ENCODE data around the gene PHF12. TPM values are rescaled to one million over a fixed set of nuclear protein-coding genes. Genes with fewer than 3 reads are reported as not detected.
A peak's percentile ranks its signal among the peaks of the same experiment; 100 is the strongest.

Gene PHF12
- total RNA-seq, 2 experiments from 2014 or later = 52.8 to 56.7 TPM

DNA sequence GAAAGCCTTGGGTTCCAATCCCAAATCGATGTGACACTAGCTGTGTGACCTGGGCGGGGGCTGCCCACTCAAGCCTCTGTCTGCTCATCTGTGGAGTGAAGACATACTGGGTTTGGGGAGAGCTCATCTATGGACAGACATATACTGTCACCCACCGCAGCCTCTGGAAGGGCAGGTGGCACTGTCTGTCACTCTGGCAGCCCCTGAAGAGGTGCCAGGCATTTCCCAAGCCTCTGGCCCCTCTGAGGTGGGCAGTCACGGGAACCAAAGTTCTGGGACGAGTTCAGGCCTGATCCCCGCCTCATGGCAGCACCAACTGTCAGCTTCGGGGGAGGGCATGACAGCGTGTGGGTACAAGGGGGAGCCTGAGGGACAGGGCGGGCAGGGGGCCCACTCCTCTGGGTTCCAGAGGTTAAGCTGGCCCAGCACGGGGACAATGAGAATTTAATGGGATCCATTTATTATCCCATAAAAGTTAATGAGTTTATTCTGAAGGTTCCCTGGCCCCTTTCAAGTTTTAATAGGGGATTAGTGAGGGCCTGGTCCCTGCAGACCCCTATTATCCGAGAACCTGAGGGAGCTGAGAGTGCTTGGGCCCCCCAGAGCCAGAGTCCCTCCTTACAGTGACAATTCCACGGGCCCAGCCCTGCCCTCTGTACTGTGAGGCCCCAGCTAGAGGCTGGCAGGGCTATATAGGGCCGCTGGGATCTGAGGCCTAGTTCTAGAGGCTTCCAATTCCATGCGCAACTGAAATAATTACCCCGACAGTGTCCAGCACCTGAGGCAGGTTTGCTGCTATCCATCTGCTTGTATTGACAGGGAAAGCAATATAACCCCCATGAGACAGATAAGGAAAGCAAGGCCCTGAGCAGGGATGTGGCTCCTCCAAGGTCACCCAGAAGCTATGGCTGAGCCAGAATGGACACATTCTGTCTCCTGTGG lies 35.7 kb upstream of the PHF12 start:
- Mint-ChIP-seq H3K27ac (no peak overlapping the region), H3K27me3 (ENCODE audit: low read depth) (no peaks in the 10 kb centered on the region), H3K4me3 (no peak overlapping the region), H3K4me1 (ENCODE audit: low read depth) (peaks cover 20% of the 10 kb centered on the region), H3K36me3 (ENCODE audit: low read depth) (no peaks in the 10 kb centered on the region), H3K9me3 (peaks cover 2% of the 10 kb centered on the region)
- CTCF ChIA-PET = interaction anchor here (0.9 to 1.0 kb wide), 2 partner anchors 21 to 130 kb away, joined by 3 read pairs; no protein-coding TSS in a partner anchor
- no peak for DNase-seq
- intact Hi-C loops (cut with micrococcal nuclease) = no loop called here

DNA sequence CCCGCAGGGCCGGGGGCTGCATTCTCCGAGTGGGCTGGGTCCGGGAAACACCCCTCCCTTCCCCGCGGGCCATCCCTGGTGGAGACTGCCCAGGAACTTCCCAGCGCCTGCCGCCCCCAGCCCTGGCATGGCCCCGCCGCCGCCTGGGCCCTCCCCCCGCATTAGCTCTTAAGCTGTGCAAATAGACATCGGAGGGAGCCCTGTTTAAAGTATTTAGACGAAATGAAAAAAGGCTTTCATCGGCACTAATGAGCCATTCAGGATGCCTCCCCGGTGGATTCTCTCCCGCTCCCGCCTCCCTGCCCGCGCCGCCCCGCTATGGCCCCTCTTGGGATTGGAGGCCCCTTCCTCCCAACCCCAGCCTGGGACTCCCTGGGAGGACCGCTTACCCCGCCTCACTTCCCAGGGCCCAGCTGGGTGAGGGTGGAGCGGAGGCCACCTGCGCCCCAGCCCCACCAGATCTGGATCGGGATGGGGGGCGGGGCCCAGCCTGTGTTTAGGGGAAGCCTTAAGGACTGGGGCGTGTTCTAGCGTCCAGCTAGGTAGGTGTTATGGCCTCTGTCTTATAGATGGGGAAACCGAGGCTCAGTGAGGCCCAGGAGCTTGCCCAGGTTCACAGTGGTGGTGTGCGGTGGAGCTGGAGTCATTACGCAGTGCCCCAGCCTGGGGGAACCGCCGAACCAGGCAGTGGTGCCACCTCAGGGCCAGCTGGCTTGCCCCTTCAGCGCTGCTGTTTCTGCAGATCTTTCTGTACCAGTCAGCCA lies 34.8 kb upstream of the PHF12 start:
- intact Hi-C loops (cut with micrococcal nuclease) = no loop called here
- CTCF ChIA-PET = interaction anchor here (1.0 kb wide), 1 partner anchor 131 kb away, joined by 3 read pairs; no protein-coding TSS in a partner anchor
- no peak for DNase-seq
- Mint-ChIP-seq H3K27me3 (ENCODE audit: low read depth) (no peaks in the 10 kb centered on the region), H3K4me1 (ENCODE audit: low read depth) (peaks cover 22% of the 10 kb centered on the region), H3K36me3 (ENCODE audit: low read depth) (no peaks in the 10 kb centered on the region), H3K27ac (no peak overlapping the region), H3K4me3 (no peak overlapping the region), H3K9me3 (peaks cover 2% of the 10 kb centered on the region)

GRCh38 chr17:28983286-28984230 lies 32.2 kb upstream of the PHF12 start:
- intact Hi-C loops (cut with micrococcal nuclease) = loop anchor here (5.0 kb wide), 1 partner anchor 134 kb away; no protein-coding TSS in a partner anchor
- CTCF ChIA-PET = interaction anchor here (0.6 to 2.0 kb wide), 4 partner anchors 18 to 279 kb away, joined by 3 to 7 read pairs (median 4); no protein-coding TSS in a partner anchor
- H3K36me3 Mint-ChIP-seq (ENCODE audit: low read depth) = no peaks in the 10 kb centered on the region
- H3K9me3 Mint-ChIP-seq = peaks cover 2% of the 10 kb centered on the region
- H3K4me1 Mint-ChIP-seq (ENCODE audit: low read depth) = peaks cover 22% of the 10 kb centered on the region
- no peak overlapping the region for H3K4me3 Mint-ChIP-seq
- no peak for DNase-seq
- no peaks in the 10 kb centered on the region for H3K27me3 Mint-ChIP-seq (ENCODE audit: low read depth)
- peak overlapping the region; percentile 96 for H3K27ac Mint-ChIP-seq

DNA sequence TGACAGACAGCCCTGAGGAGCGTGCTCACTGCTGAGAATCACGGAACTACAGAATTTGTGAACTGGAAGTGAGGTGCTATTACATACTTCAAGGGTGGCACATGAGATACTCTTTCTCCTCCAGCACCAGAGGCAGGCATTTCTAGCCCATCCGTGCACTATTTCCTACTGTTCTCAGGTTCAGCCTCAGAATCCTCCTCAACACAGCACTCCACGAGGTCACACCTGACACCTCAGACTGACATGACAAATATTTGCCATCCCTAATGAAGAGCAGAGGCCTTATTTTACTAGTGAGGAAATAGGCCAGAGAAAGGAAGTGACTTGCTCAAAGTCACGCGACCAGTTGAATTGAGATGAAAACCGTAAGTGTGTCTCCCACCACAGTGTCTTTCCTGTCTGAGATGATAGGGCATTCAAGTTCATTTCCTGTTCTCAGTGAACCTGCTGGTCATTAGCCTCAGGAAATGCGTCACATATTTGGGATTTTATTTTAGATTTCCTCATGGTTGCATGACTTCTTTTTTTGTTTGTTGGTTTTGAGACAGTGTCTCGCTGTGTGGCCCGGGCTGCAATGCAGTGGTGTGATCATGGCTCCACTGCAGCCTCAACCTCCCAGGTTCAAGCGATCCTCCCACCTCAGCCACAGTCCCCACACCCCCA lies 30.9 kb upstream of the PHF12 start:
- H3K4me1 Mint-ChIP-seq (ENCODE audit: low read depth) = peaks cover 22% of the 10 kb centered on the region
- no peak overlapping the region for H3K4me3 Mint-ChIP-seq
- peaks cover 2% of the 10 kb centered on the region for H3K9me3 Mint-ChIP-seq

DNA sequence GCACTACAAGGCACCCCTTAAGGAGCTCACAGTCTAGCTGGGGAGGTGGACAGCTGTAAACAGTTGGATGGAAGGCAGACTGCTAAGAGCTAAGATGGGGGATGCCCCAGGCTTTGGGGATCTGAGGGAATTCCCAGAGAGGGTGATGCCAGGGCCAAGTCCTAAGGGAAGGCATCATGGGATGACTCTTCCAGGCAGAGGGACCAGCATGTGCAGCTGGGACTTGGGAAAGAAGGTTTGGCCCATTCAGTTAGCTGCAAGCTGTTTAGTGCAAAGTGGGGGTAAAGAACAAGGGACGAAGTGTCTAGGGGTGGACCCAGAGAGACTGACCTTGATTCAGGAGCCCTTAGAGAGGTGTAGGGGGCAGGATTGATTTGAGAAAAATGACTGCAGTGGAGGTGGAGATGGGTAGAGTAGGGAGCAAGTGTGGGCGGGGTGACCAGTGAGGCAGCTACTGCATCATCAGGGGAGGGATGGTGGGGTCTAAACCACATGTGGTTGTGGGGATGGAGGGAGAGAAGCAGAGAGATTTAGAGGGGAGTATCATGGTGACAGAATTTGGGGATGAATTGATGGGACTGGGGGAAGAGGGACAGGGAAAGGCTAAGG lies 27.1 kb upstream of the PHF12 start:
- no peaks in the 10 kb centered on the region for H3K36me3 Mint-ChIP-seq (ENCODE audit: low read depth)
- no peaks in the 10 kb centered on the region for H3K27me3 Mint-ChIP-seq (ENCODE audit: low read depth)
- peaks cover 2% of the 10 kb centered on the region for H3K9me3 Mint-ChIP-seq
- intact Hi-C loops (cut with micrococcal nuclease) = no loop called here
- H3K4me3 Mint-ChIP-seq = no peak overlapping the region
- no peak overlapping the region for H3K27ac Mint-ChIP-seq
- no peak for DNase-seq
- CTCF ChIA-PET = interaction anchor here (1.7 kb wide), 1 partner anchor 139 kb away, joined by 5 read pairs; no protein-coding TSS in a partner anchor
- H3K4me1 Mint-ChIP-seq (ENCODE audit: low read depth) = peaks cover 17% of the 10 kb centered on the region

More for the DNA sequence above, 30.9 kb upstream of the PHF12 start:
- peak; percentile 82 for DNase-seq
- Mint-ChIP-seq H3K27ac (peak overlapping the region; percentile 96), H3K36me3 (ENCODE audit: low read depth) (no peaks in the 10 kb centered on the region), H3K27me3 (ENCODE audit: low read depth) (no peaks in the 10 kb centered on the region)
- CTCF ChIA-PET = interaction anchor here (0.6 to 2.0 kb wide), 4 partner anchors 17 to 149 kb away, joined by 3 to 7 read pairs (median 6); no protein-coding TSS in a partner anchor
- intact Hi-C loops (cut with micrococcal nuclease) = loop anchor here (1.0 to 5.0 kb wide), 5 partner anchors 30 to 254 kb away; partner anchors contain the start of gene NEK8

- Mint-ChIP-seq H3K27ac (no peak overlapping the region), H3K4me3 (no peak overlapping the region), H3K4me1 (ENCODE audit: low read depth) (peaks cover 11% of the 10 kb centered on the region), H3K27me3 (ENCODE audit: low read depth) (no peaks in the 10 kb centered on the region), H3K36me3 (ENCODE audit: low read depth) (no peaks in the 10 kb centered on the region), H3K9me3 (peaks cover 2% of the 10 kb centered on the region)
- DNase-seq = no peak
- intact Hi-C loops (cut with micrococcal nuclease) = no loop called here
- CTCF ChIA-PET = interaction anchor here (1.7 kb wide), 1 partner anchor 139 kb away, joined by 5 read pairs; no protein-coding TSS in a partner anchor
Measured at GRCh38 chr17:28977659-28978355, 26.5 kb upstream of the PHF12 start.

- no peaks in the 10 kb centered on the region for H3K4me1 Mint-ChIP-seq (ENCODE audit: low read depth)
- intact Hi-C loops (cut with micrococcal nuclease) = no loop called here
Measured at GRCh38 chr17:28975646-28976045, 24.3 kb upstream of the PHF12 start.

DNA sequence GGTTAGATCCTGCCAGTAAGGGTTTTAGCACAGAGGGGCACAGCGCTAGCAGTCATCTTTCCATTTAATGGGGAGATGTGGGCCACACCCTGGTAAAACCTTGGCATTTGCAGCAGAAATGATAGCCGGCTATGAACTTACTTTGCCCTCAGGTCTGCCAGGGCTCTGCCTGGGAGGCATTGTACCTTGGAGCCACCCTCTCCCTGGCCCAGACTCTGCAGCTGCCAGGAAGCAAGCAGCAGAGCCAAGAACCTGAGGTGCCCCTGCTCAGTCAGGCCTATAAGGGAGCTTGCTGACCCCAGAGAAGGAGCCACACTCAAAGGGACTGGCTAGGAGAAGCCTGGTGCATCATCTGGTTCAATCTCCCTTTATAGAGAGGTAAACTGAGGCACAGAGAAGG lies 23.7 kb upstream of the PHF12 start:
- intact Hi-C loops (cut with micrococcal nuclease) = no loop called here
- no peaks in the 10 kb centered on the region for H3K36me3 Mint-ChIP-seq (ENCODE audit: low read depth)
- no peaks in the 10 kb centered on the region for H3K4me1 Mint-ChIP-seq (ENCODE audit: low read depth)
- H3K27ac Mint-ChIP-seq = no peak overlapping the region
- no peaks in the 10 kb centered on the region for H3K9me3 Mint-ChIP-seq
- CTCF ChIA-PET = no interaction called here
- H3K4me3 Mint-ChIP-seq = no peak overlapping the region
- no peaks in the 10 kb centered on the region for H3K27me3 Mint-ChIP-seq (ENCODE audit: low read depth)
- DNase-seq = no peak

More at GRCh38 chr17:28975646-28976045, 24.3 kb upstream of the PHF12 start:
- CTCF ChIA-PET = no interaction called here
- Mint-ChIP-seq H3K4me3 (no peak overlapping the region), H3K36me3 (ENCODE audit: low read depth) (no peaks in the 10 kb centered on the region), H3K27me3 (ENCODE audit: low read depth) (no peaks in the 10 kb centered on the region), H3K9me3 (no peaks in the 10 kb centered on the region), H3K27ac (no peak overlapping the region)
- DNase-seq = no peak

DNA sequence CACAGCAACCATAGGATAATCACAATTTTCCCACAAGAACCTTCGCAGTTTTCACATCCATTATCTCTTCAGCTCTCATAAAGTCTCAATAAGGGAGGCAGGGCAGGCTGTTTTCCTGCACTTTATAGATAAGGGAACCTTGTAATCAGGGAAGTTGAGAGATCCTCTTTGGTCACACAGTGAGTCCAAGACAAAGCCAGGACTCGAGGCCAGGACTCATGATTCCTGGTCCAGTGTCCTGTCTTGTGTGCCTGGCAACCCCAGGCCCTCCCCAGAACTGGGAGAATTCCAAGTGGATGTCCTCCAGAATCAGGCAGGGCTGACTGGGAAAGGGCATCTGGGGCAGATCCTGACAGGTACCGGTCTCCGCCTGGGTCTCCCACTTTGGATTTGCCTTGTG lies 23.1 kb upstream of the PHF12 start:
- Mint-ChIP-seq H3K4me1 (ENCODE audit: low read depth) (no peaks in the 10 kb centered on the region), H3K4me3 (no peak overlapping the region), H3K9me3 (no peaks in the 10 kb centered on the region), H3K27ac (no peak overlapping the region), H3K36me3 (ENCODE audit: low read depth) (no peaks in the 10 kb centered on the region), H3K27me3 (ENCODE audit: low read depth) (no peaks in the 10 kb centered on the region)
- CTCF ChIA-PET = interaction anchor here (1.7 kb wide), 1 partner anchor 142 kb away, joined by 10 read pairs; no protein-coding TSS in a partner anchor
- DNase-seq = no peak
- intact Hi-C loops (cut with micrococcal nuclease) = no loop called here

DNA sequence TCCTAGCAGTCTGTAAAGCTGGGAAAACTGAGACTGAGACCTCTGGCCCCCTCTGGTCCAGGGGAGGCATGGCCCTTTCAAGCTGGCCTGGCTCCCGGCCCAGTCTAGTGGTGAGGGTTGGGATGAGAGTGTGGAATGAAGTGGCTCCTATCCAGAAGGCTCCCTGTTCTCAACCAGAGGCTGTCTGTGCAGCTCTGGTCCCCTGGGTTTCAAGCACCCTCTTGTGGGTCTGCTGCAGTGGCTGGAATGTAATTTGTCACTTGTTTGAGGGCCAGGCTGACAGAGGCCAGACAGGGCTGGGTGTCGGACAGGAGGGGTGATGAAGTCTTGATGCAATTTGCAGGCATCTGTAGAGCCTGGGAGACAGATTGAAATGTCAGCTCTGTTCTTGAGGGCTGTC lies 22.1 kb upstream of the PHF12 start:
- Mint-ChIP-seq H3K27me3 (ENCODE audit: low read depth) (no peaks in the 10 kb centered on the region), H3K36me3 (ENCODE audit: low read depth) (no peaks in the 10 kb centered on the region), H3K4me1 (ENCODE audit: low read depth) (no peaks in the 10 kb centered on the region), H3K9me3 (no peaks in the 10 kb centered on the region), H3K4me3 (no peak overlapping the region), H3K27ac (no peak overlapping the region)
- intact Hi-C loops (cut with micrococcal nuclease) = no loop called here
- no peak for DNase-seq
- CTCF ChIA-PET = interaction anchor here (0.6 to 1.7 kb wide), 5 partner anchors 9 to 210 kb away, joined by 3 to 10 read pairs (median 4); no protein-coding TSS in a partner anchor

Data from activated naive CD4-positive, alpha-beta T cell treated with anti-CD3 and anti-CD28 coated beads for 36 hours (primary cell).